Peyer's patch (tissue), 4 donors: Measurements from ENCODE around the gene PIMREG. TPM values are rescaled to one million over a fixed set of nuclear protein-coding genes. Genes with fewer than 3 reads are reported as not detected.

ENCODE experiments used
- DNase-seq, 3 donors: peaks; one replicate each; pipeline ENCODE4 v3.0.0-alpha.2; 2017 to 2019
- H3K27ac ChIP-seq, 4 donors: fragments of 200-600 bp; sonication (generic); one replicate each; pipeline ENCODE4 v1.5.1; 2016 to 2019
- H3K27me3 ChIP-seq, 2 donors: fragments of 200-600 bp; sonication (generic); one replicate each; pipeline ENCODE4 v1.5.1; 2019
- H3K36me3 ChIP-seq, 3 donors: fragments of 200-600 bp; sonication (generic); one replicate each; pipeline ENCODE4 v1.5.1; 2016 to 2019
- H3K4me1 ChIP-seq, 4 donors: fragments of 200-600 bp; sonication (generic); one replicate each; pipeline ENCODE4 v1.5.1; 2016 to 2019
- H3K4me3 ChIP-seq, 4 donors: fragments of 200-600 bp; sonication (generic); 1 replicate in 3 of 4; 2 replicates in 1 of 4; pipeline ENCODE4 v1.5.1; 2016 to 2019; ENCODE audit warnings: mild to moderate bottlenecking in 1 of 4
- H3K9me3 ChIP-seq, 4 donors: fragments of 200-600 bp; sonication (generic); one replicate each; pipeline ENCODE4 v1.5.1; 2016 to 2019; ENCODE audit warnings: mild to moderate bottlenecking in 1 of 4
- CTCF ChIP-seq, 6 experiments: fragments of 450-650 bp in 4 of 6; fragments of 200-600 bp in 2 of 6; sonication (generic) in 1 of 6; IDR thresholded peaks; one replicate each; pipeline ENCODE4 v1.5.1; 2017 to 2019; ENCODE audit warnings: antibody characterized with exemption in 6 of 6, mild to moderate bottlenecking in 3 of 6, moderate library complexity in 1 of 6
- POLR2A ChIP-seq, 2 donors: fragments of 450-650 bp; IDR thresholded peaks; one replicate each; pipeline ENCODE4 v1.5.1; 2017; ENCODE audit warnings: antibody characterized with exemption in 2 of 2, mild to moderate bottlenecking in 2 of 2, moderate library complexity in 2 of 2
- total RNA-seq, 4 donors: library from RNA; depleted of rRNA; stranded (reverse); fragments of >200 nt; gene quantifications; one replicate each; pipeline ENCODE4 v1.1.0, GENCODE V29; 2016

PIMREG gene
- total RNA-seq, 4 donors from 2014 or later, result 0.67 to 9.8 (median 7.2) TPM

- Histone ChIP-seq H3K4me1 (peaks cover 0 to 7% (median 0%) of the 10 kb centered on the region in 4 donors), H3K4me3 (peak overlapping the region in 3 of 4 donors; percentile 21 to 30 (median 23)), H3K36me3 (no peaks in the 10 kb centered on the region), H3K27ac (peak overlapping the region in 2 of 4 donors; percentile 49 to 57), H3K9me3 (no peaks in the 10 kb centered on the region), H3K27me3 (no peaks in the 10 kb centered on the region)
- DNase-seq, result peak; percentile 45 to 72 (median 63)
- no peak for TF ChIP-seq POLR2A (IDR thresholded peaks at IDR 0.05)
- TF ChIP-seq CTCF (IDR thresholded peaks at IDR 0.05), result no peak
These were observed 11.1 kb downstream of the PIMREG start for GRCh38 chr17:6455321-6455705.

DNA sequence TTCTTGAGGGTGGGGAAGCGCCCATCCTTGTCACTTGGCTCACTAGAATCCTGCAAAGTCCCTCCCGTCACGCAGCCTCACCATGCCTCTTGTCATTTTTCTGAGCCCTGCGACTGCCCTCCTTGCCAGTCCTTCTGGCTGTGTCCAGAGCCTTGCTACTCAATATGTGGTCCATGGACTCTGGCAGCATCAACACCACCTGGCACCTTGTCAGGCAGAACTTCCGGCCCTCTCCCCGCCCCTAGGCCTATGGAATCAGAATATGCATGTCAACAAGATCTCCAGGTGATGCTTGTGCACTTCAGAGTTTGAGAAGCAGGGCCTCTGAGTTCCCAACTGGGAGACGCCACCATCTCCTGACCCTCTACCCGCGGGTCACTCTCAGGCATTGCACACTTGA, 12.1 kb downstream of the PIMREG start:
- peaks cover 0 to 7% (median 0%) of the 10 kb centered on the region in 4 donors for H3K4me1 ChIP-seq
- no peak overlapping the region for H3K4me3 ChIP-seq
- peaks cover 0 to 4% (median 0%) of the 10 kb centered on the region in 3 donors for H3K36me3 ChIP-seq
- TF ChIP-seq CTCF (IDR thresholded peaks at IDR 0.05), result no peak
- TF ChIP-seq POLR2A (IDR thresholded peaks at IDR 0.05), result no peak
- DNase-seq, result peak in 1 of 3 donors; percentile 31
- H3K27ac ChIP-seq, result no peak overlapping the region
- H3K27me3 ChIP-seq, result no peaks in the 10 kb centered on the region
- no peaks in the 10 kb centered on the region for H3K9me3 ChIP-seq

GRCh38 chr17:6456914-6457687, 12.8 kb downstream of the PIMREG start:
- Histone ChIP-seq H3K27me3 (no peaks in the 10 kb centered on the region), H3K27ac (peak overlapping the region in 1 of 4 donors; percentile 5), H3K4me3 (no peak overlapping the region), H3K9me3 (no peaks in the 10 kb centered on the region), H3K4me1 (peaks cover 0 to 7% (median 0%) of the 10 kb centered on the region in 4 donors), H3K36me3 (peaks cover 0 to 4% (median 0%) of the 10 kb centered on the region in 3 donors)
- peak in 1 of 3 donors; percentile 51 for DNase-seq
- TF ChIP-seq CTCF (IDR thresholded peaks at IDR 0.05), result no peak
- TF ChIP-seq POLR2A (IDR thresholded peaks at IDR 0.05), result no peak

- no peaks in the 10 kb centered on the region for H3K9me3 ChIP-seq
- H3K4me3 ChIP-seq, result no peak overlapping the region
- peaks cover 0 to 7% (median 0%) of the 10 kb centered on the region in 4 donors for H3K4me1 ChIP-seq
- H3K27ac ChIP-seq, result peak overlapping the region in 1 of 4 donors; percentile 5
- peak in 1 of 3 donors; percentile 61 for DNase-seq
- H3K36me3 ChIP-seq, result peaks cover 0 to 4% (median 0%) of the 10 kb centered on the region in 3 donors
- H3K27me3 ChIP-seq, result no peaks in the 10 kb centered on the region
- TF ChIP-seq POLR2A (IDR thresholded peaks at IDR 0.05) (no peak), CTCF (IDR thresholded peaks at IDR 0.05) (no peak)
These were observed 13.6 kb downstream of the PIMREG start for GRCh38 chr17:6457688-6458459.

- no peak overlapping the region for H3K4me3 ChIP-seq
- H3K9me3 ChIP-seq, result no peaks in the 10 kb centered on the region
- peak in 1 of 3 donors; percentile 25 for DNase-seq
- no peaks in the 10 kb centered on the region for H3K27me3 ChIP-seq
- no peak for TF ChIP-seq CTCF (IDR thresholded peaks at IDR 0.05)
- TF ChIP-seq POLR2A (IDR thresholded peaks at IDR 0.05), result no peak
- peaks cover 0 to 4% (median 0%) of the 10 kb centered on the region in 3 donors for H3K36me3 ChIP-seq
- H3K4me1 ChIP-seq, result peaks cover 0 to 7% (median 0%) of the 10 kb centered on the region in 4 donors
- no peak overlapping the region for H3K27ac ChIP-seq
These were observed 14.2 kb downstream of the PIMREG start for GRCh38 chr17:6458460-6458950.
